SW480 (cell line): ENCODE data around the gene CELA1.
"Not testable (repeated sequence)": the region's sequence is repeated elsewhere in the genome, so short reads cannot be mapped to it uniquely, and the experiment has no call there.

Source experiments
- DNase-seq: peaks from one replicate; pipeline ENCODE4 v3.0.0-alpha.2; 2016; ENCODE audit warnings: low spot score

CELA1 gene

DNA sequence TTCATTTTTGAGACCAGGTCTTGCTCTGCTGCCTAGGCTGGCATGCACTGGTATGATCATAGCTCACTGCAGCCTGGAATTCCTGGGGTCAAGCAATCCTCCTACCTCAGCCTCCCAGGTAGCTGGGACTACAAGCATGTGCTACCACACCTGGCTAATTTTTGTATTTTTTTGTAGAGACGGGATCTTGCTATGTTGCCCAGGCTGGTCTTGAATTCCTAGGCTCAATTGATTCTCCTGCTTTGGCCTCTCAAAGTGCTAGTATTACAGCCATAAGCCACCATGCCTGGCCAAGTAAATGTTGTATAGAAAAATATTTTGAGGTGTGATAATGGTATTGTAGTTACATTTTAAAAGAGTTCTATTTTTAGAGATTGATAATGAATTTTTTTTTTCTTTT, 35.1 kb downstream of the CELA1 start:
- DNase-seq = no peak

DNA sequence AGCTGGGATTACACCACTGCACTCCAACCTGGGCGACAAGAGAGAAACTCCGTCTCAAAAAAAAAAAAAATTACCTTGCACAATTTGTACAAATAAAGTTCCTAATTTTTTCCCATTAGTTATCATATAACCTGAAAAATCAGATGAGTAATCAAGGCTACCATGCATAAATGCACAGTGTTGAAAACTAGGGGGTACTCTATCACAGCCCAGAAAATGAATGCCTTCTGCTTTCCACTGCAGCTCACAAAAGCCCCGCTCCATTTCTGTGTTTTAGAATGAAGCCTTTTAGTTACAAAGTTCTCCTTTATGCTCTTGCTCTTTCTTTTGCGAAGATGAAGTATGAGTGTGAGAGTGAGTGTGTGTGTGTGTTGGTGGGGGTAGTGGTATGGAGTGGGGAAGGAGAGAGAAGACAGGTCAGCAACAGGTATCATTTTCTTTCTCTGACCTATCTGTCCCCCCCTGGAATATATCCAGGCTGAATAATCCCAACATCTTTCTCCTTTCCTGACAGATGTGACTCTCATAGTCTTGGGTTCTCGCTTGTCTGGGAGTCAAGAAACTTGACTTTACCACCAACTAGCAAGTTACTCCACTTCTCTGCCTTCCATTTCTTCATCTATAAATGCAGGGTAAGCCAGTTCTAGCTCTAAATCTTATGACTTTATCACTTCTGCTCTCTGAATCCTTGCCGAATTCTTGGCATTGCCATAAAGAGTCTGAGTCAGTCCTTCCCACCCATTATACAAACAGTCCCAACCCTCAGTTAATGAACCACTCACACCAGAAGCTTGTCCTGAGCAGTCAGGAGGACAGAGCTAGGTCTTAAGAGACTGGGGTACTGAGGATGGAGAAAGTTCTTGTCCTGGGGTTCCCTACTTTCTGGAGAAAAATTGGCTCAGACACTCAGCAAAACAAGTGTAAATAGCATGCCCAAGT, 38.6 kb downstream of the CELA1 start:
- DNase-seq = peak; percentile 21

DNA sequence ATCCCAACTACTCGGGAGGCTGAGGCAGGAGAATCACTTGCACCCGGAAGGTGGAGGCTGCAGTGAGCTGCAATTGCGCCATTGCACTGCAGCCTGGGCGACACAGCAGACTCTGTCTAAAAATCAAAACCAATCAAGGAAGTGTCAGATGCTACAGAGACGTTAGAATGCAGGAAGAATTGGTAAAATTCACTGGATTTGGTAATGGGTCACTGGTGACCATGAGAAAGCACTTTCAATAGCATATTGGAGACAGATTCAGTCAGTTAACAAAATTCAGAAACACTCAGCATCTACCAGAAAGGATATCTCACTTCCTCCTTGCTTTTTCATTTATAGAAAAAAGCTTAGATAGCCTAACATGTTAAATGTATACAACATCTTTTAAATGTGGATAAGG, 40.0 kb downstream of the CELA1 start:
- no peak for DNase-seq

DNA sequence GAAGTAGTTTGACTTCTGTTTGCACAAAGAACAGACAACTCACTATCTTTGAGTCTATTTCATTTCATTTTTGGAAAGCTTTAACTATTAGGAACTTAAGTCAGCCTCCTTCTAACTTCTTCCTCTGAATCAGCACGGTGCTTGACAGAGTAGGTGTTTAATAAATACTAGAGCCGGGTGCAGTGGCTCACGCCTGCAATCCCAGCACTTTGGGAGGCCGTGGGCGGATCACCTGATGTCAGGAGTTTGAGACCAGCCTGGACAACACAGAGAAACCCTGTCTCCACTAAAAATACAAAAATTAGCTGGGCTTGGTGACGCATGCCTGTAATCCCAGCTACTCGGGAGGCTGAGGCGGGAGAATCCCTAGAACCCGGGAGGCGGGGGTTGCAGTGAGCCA, 45.7 kb downstream of the CELA1 start:
- DNase-seq = not testable (repeated sequence)

DNA sequence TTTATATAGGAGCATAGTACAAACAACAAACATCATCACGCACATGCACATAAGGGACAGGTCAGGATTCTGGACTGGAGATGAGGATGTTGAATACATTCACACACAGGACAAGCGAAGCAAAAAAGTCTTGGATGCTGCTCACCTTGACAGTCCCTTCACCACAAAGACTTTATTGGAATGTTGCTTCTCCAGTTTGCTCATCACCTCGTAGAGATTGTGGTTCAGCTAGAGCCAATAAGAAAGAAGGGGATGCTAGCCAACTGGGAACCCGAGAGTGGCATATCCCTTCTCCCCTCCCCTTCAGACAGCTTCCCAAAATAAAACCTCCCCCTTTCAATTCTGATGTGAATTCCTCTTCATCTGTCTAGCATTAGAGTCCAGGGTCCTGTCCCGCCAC, 50.8 kb downstream of the CELA1 start:
- no peak for DNase-seq

DNA sequence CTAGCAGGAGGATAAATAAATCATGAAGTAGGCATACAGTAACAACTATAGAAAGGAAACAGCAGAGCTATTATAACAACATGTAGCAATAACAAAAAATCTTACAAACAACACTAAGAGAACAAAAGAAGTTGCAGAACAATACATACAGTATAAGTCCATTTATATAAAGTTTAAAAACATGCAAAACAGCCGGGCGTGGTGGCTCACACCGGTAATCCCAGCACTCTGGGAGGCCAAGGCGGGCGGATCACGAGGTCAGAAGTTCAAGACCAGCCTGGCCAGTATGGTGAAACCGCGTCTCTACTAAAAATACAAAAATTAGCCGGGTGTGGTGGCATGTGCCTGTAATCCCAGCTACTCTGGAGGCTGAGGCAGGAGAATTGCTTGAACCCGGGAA, 52.4 kb downstream of the CELA1 start:
- DNase-seq = not testable (repeated sequence)

DNA sequence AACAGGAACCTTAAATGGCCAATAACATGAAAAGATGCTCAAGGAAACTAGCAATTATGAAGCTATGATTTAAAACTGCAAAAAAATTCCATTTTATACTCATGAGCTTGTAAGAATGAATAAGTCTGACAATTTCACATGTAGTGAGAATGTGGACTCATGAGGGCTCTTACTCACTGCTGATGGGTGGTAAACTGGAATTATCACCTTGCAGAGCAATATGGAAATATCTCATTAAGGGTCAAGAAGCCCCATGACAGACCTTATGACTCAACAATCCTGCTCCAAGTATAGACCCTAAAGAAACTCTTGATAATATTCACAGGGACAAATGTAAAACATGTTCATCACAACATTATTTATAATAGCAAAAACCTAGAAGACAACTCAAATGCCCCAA, 52.8 kb downstream of the CELA1 start:
- no peak for DNase-seq

DNA sequence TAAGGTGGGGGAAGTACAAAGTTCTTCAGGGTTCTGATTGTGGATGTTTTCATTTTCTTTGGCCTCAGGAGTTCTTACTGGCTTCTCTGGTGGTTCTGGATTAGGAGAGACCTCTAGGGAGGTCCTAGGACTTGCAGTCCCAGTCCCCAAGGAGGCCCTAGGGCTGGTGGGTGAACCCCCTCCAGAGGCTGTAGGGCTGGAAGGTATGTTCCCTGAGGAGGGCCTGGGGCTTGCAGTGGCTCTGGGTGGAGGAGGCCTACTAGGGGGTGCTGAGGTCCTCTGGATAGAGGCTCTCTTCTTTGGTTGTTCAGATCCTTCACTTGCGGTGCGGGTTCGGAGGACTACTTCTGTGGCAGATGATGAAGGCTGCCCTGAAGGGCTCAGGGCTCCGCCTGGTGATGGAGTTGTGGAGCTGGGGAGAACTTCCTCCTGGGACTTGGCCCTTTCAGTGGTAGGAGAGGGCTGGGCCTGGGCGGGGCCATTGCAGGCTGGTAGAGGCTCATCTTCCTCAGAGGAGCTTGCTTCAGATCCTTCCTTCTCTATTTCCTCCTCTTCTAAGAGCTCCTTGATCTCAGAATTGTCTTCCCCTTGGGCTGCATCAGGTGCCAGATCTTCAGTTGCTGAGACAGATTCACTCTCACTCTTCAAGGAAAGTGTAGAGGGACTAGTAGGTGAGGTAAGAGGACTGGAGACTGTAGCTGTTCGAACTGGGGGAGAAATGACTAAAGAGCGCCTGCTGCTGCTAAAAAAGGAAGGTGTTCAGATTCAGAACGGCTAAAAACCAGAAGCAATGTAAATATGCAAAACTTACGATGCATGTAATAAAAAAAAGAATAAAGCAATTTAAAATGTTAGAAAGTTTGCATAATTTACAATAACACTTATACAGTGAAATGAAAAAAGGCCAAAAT, 54.6 kb downstream of the CELA1 start:
- not testable (repeated sequence) for DNase-seq

DNA sequence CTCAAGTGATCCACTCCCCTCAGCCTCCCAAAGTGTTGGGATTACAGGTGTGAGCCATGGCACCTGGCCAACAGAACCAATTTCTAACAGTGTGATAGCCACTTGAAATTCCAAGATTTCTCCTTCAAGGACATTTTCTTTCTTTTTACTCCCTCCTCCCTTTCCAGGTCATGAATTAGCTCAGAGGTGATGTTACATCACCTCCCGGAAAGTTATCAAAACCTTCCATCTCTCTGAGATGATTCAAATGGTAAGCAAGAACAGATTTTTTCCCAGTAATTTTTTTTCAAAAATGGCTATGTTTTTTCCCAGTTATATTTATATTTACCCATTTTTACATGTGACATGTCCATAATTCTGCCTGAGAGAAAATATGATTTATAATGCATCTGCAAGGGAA, 60.6 kb downstream of the CELA1 start:
- no peak for DNase-seq

DNA sequence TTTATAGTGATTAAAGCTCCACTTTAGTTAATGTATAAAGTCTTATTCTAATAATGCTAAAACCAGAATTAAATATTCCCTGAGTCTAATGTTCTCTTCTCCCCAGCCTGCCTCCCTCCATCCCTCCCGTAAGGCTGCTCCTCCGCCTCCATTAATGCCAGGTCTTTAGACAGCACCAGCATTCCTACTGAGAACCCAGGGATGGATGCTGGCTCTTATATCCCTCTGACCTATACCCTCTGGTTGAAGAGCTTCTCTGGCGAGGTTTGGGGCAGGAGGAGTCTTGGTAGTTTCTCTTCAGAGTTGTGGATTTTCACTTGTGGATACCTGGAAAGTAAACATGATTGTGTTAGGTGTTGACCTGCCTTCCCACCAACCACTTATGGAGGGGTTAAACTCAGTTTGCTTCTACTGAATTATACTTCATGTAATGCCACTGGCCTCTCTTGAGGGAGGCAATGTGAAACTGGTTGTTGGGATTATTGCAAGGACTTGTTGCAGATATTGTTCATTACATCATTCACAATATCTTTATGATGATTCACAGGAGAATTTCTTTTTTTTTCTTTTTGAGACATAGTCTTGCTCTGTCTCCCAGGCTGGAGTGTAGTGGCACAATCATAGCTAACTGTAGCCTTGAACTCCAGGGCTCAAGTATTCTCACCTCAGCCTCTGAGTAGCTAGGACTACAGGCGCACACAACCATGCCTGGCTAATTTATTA, 65.1 kb downstream of the CELA1 start:
- DNase-seq = peak; percentile 12
